ENCODE results near the gene MCAM.

The MCAM gene

DNA sequence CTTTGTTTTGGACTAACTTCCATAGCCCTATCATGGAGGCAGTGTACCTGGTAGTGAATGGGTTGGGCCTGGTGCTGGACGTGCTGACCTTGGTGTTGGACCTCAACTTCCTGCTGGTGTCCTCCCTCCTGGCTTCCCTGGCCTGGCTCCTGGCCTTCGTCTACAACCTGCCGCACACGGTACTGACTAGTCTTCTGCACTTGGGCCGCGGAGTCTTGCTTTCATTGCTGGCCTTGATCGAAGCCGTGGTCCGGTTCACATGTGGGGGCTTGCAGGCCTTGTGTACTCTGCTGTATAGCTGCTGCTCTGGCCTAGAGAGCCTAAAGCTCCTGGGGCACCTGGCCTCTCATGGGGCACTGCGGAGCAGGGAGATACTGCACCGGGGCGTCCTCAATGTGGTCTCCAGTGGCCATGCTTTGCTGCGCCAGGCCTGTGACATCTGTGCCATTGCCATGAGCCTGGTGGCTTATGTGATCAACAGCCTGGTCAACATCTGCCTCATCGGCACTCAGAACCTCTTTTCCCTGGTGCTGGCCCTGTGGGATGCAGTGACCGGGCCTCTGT lies 18.2 kb upstream of the MCAM start:
- no peak for DNase-seq (ENCODE audit: low read depth)
- peak overlapping the region; percentile 98 for H3K4me3 ChIP-seq (ENCODE audit: low read length)
- TF ChIP-seq, protein P1, sequence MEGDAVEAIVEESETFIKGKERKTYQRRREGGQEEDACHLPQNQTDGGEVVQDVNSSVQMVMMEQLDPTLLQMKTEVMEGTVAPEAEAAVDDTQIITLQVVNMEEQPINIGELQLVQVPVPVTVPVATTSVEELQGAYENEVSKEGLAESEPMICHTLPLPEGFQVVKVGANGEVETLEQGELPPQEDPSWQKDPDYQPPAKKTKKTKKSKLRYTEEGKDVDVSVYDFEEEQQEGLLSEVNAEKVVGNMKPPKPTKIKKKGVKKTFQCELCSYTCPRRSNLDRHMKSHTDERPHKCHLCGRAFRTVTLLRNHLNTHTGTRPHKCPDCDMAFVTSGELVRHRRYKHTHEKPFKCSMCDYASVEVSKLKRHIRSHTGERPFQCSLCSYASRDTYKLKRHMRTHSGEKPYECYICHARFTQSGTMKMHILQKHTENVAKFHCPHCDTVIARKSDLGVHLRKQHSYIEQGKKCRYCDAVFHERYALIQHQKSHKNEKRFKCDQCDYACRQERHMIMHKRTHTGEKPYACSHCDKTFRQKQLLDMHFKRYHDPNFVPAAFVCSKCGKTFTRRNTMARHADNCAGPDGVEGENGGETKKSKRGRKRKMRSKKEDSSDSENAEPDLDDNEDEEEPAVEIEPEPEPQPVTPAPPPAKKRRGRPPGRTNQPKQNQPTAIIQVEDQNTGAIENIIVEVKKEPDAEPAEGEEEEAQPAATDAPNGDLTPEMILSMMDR (conservative IDR thresholded peaks at IDR 0.05; ENCODE audit: low read length): no peak

DNA sequence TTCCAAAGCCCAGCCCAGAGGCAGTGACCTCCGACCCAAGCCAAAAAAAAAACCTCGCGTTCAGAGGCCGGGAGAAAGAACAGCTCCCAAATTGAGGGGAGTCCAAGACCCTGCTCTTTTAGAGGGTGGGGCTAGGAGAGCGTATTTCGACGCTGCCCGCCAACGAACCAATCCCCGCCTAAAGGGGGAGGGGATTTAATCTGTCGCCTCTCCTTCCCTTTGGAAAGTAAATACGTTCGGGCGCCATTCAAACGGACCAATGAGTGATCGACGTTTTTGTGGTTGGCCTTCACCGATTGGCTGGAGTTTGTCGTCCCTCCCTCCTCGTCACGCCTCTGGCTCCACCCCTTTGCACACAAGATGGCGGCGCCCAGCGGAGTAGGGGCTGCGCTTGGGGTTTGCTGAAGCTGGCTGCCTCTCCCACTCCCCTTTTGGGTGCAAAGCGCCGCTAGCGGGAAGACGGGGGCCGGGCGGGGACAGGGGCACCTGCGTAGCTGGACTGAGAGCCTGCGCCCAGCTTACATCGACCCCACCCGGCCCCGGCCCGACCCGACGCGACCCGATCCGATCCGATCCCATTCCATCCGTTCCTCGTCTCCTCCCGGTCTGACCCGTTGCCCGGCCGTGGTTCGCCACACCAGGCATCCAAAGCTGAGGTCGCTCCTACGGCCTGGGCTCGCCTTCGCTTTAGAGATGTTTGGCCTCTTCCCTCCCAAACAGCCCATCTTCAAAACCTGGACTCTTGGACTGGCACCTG lies 17.4 kb upstream of the MCAM start, which contains the start of gene RNF26:
TSS of gene RNF26 (plus strand) at position 354 of the 757 bp plus-strand sequence. CDS start 596 bp downstream, outside the sequence.
- peak within 1 kb of the TSS; percentile 98 for H3K4me3 ChIP-seq (ENCODE audit: low read length)

DNA sequence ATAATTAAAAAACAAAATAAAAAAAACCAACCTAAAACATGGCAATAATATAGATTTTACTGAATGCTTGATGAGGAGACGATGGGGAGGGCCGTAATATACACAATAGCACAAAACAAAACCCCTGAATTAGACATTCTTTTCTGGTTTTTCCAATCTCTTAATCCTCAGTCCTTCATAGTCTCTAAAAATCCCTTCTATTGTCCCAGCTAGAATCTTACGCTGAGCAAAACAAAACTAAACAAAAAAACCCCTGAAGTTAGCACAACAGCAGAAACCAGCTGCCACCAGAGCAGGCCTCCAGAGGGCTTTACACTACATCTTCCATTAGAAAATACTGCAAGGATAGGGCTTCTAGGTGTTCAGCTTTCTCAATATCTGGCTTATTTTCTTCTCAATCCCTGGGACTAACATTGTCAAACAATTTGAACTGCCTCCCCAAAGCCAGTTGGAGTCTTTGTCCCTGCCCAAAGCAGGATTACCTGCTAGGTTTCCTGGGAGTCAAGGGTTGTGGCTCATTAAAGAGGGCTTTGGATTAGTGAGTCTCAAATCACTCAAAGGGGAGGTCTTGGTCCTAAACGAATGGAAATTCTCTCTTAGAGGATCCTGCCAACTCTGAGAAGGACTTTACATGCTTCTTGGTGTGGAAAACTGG lies 15.3 kb upstream of the MCAM start:
- TF ChIP-seq, protein P1 (conservative IDR thresholded peaks at IDR 0.05; ENCODE audit: low read length): no peak
- no peak overlapping the region for H3K4me3 ChIP-seq (ENCODE audit: low read length)
- DNase-seq (ENCODE audit: low read depth): no peak

More for the DNA sequence above, 17.4 kb upstream of the MCAM start, which contains the start of gene RNF26:
- TF ChIP-seq, protein P1 (conservative IDR thresholded peaks at IDR 0.05; ENCODE audit: low read length): no peak
- DNase-seq (ENCODE audit: low read depth): peak; percentile 96

DNA sequence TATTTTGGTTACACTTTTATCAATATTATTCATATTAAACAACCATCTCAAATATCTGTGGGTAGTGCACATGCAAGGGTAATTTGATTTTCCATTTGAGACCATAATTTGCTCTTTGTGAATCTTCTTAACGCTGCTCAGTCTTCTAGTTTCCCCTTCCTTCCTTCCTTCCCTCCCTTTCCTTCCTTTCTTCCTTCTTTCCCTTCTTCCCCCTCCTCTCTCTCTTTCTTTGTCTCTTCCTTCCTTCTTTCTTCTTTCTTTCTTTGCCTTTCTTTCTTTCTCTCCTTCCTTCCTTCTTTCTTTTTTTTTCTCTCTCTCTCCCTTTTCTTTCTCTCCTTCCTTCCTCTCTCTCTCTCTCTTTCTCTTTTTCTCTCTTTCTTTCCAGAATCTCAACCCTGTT lies 13.3 kb upstream of the MCAM start:
- TF ChIP-seq, protein P1 (conservative IDR thresholded peaks at IDR 0.05; ENCODE audit: low read length): no peak
- no peak for DNase-seq (ENCODE audit: low read depth)
- H3K4me3 ChIP-seq (ENCODE audit: low read length): no peak overlapping the region

DNA sequence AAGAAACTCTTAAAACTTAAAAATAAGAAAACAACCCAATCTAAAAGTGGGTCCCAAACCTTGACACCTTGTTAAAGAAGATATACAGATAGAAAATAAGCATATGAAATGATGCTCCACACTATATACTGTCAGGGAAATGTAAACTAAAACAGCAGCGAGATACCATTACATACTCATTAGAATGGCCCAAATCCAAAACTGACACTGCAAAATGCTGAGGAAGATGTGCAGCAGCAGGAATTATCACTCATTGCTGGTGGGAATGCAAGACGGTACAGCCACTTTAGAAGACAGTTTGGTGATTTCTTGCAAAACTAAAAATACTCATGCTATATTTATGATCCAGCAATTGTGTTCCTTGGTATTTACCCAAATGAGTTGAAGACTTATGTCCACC lies 12.4 kb upstream of the MCAM start:
- no peak for DNase-seq (ENCODE audit: low read depth)
- H3K4me3 ChIP-seq (ENCODE audit: low read length): no peak overlapping the region
- TF ChIP-seq, protein P1 (conservative IDR thresholded peaks at IDR 0.05; ENCODE audit: low read length): no peak

DNA sequence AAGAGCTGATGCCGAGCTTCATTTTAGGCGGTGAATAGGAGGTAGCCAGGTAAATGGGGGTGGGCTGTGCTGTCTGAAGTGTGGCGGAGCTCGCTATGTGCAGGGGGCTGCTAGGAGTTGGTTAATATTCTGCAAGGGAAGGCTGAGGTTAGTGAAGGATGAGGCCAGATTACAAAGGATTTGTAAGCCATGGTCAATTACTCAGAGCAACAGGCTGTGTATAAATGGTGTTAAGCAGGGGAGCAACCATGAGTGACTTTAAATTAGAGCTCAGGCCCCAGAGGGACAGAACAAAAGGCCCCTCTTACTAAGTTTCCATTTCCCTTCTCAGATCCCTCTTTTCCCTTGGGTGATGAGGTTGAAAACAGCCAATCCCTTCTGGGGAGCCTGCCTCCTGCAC lies 7.3 kb upstream of the MCAM start:
- TF ChIP-seq, protein P1 (conservative IDR thresholded peaks at IDR 0.05; ENCODE audit: low read length): no peak
- no peak overlapping the region for H3K4me3 ChIP-seq (ENCODE audit: low read length)
- DNase-seq (ENCODE audit: low read depth): no peak
